HepG2 (cell line): ENCODE measurements around the gene ATP6V0A1. TPM values are rescaled to one million over a fixed set of nuclear protein-coding genes. Genes with fewer than 3 reads are reported as not detected.

Source experiments
- ASH2L ChIP-seq: fragments of 300-600, 200-600 bp; sonication (generic); IDR thresholded peaks from 2 replicates; pipeline ENCODE4 v1.7.0; 2017; ENCODE audit warnings: low read depth, mild to moderate bottlenecking, moderate library complexity, mixed read lengths, low read length; ENCODE audit not compliant: insufficient read length
- ATAD3A ChIP-seq: sonication (generic); formaldehyde crosslinking; IDR thresholded peaks from 2 replicates; pipeline ENCODE4 v1.4.0; 2020; ENCODE audit warnings: missing genetic modification reagents
- ATF7-NPFF ChIP-seq: sonication (generic); formaldehyde crosslinking; IDR thresholded peaks from 2 replicates; pipeline ENCODE4 v1.8.1; 2023; ENCODE audit warnings: mild to moderate bottlenecking, low read depth, missing genetic modification reagents, moderate library complexity
- CEBPB ChIP-seq: IDR thresholded peaks from 2 replicates; pipeline ENCODE4 v1.6.1; 2011; ENCODE audit warnings: low read depth, low read length, improper control_type of control experiment, borderline replicate concordance
- DRAP1 ChIP-seq: IDR thresholded peaks from 2 replicates; pipeline ENCODE4 v1.6.1; 2016; ENCODE audit warnings: missing genetic modification reagents, missing compliant biosample characterization
- ELF1 ChIP-seq: sonication (generic); formaldehyde crosslinking; IDR thresholded peaks from 2 replicates; pipeline ENCODE4 v1.4.0; 2020; ENCODE audit warnings: missing genetic modification reagents
- FOSL1 ChIP-seq: sonication (generic); formaldehyde crosslinking; IDR thresholded peaks from 2 replicates; pipeline ENCODE4 v1.9.0; 2021; ENCODE audit warnings: missing genetic modification reagents, borderline replicate concordance
- FOSL2 ChIP-seq: sonication (generic); formaldehyde crosslinking; IDR thresholded peaks from 2 replicates; pipeline ENCODE4 v1.4.0; 2020; ENCODE audit warnings: missing genetic modification reagents
- ISL2 ChIP-seq: sonication (generic); formaldehyde crosslinking; IDR thresholded peaks from 2 replicates; pipeline ENCODE4 v1.5.0; 2020; ENCODE audit warnings: missing genetic modification reagents
- KDM6A ChIP-seq: IDR thresholded peaks from 2 replicates; pipeline ENCODE4 v1.6.1; 2016; ENCODE audit warnings: low read depth
- NCOA2 ChIP-seq: sonication (generic); formaldehyde crosslinking; IDR thresholded peaks from 2 replicates; pipeline ENCODE4 v1.8.0; 2022; ENCODE audit warnings: inconsistent platforms
- RFX3 ChIP-seq: IDR thresholded peaks from 2 replicates; pipeline ENCODE4 v1.6.1; 2016; ENCODE audit warnings: missing biosample characterization, missing genetic modification reagents
- SNAPC2 ChIP-seq: sonication (generic); formaldehyde crosslinking; IDR thresholded peaks from 2 replicates; pipeline ENCODE4 v1.8.1; 2022; ENCODE audit warnings: mild to moderate bottlenecking, missing genetic modification reagents
- SOX13 ChIP-seq, 3 experiments: fragments of 450-650 bp in 1 of 3; sonication (generic) in 1 of 3; formaldehyde crosslinking in 1 of 3; IDR thresholded peaks in 2 of 3; conservative IDR thresholded peaks in 1 of 3; 2 replicates each; pipeline versions ENCODE4 v1.5.0 to v1.6.1; 2016 to 2020; ENCODE audit warnings: antibody characterized with exemption in 1 of 3, mild to moderate bottlenecking in 1 of 3, missing compliant biosample characterization in 1 of 3, missing genetic modification reagents in 1 of 3, moderate library complexity in 1 of 3
- SOX5 ChIP-seq: IDR thresholded peaks from 2 replicates; pipeline ENCODE4 v1.6.1; 2016; ENCODE audit warnings: borderline replicate concordance
- TSC22D2 ChIP-seq: sonication (generic); formaldehyde crosslinking; IDR thresholded peaks from 2 replicates; pipeline ENCODE4 v1.5.1; 2020; ENCODE audit warnings: missing genetic modification reagents, mild to moderate bottlenecking, borderline replicate concordance
- ZNF3 ChIP-seq: IDR thresholded peaks from 2 replicates; pipeline ENCODE4 v1.7.0; 2017; ENCODE audit warnings: inconsistent platforms
- ZNF44 ChIP-seq: sonication (generic); formaldehyde crosslinking; IDR thresholded peaks from 2 replicates; pipeline ENCODE4 v1.5.1; 2020; ENCODE audit warnings: mild to moderate bottlenecking, missing genetic modification reagents
- ZNF503 ChIP-seq: sonication (generic); formaldehyde crosslinking; IDR thresholded peaks from 2 replicates; pipeline ENCODE4 v1.4.0; 2020; ENCODE audit warnings: missing genetic modification reagents
- ZNF552 ChIP-seq: sonication (generic); formaldehyde crosslinking; IDR thresholded peaks from 2 replicates; pipeline ENCODE4 v1.9.0; 2022; ENCODE audit warnings: missing genetic modification reagents, mild to moderate bottlenecking, borderline replicate concordance
- ZNF644 ChIP-seq: IDR thresholded peaks from 2 replicates; pipeline ENCODE4 v1.6.1; 2016; ENCODE audit warnings: low read depth
- polyA plus RNA-seq, 8 experiments: library from polyadenylated mRNA; depleted of rRNA in 3 of 8; stranded (reverse) in 7 of 8; unstranded in 1 of 8; fragments of >200 nt; fragmentation: Illumina TruSeq in 4 of 8; extraction: Trizol in 4 of 8; gene quantifications; 2 replicates each; pipeline versions ENCODE4 v1.2.1 to v1.2.3, GENCODE V29; 2011 to 2016; ENCODE audit warnings: low read depth in 4 of 8, missing spikeins in 1 of 8, mixed read lengths in 1 of 8; ENCODE audit not compliant: insufficient read depth in 1 of 8
- total RNA-seq, 5 experiments: library from RNA; depleted of rRNA; stranded (reverse); fragments of >200 nt; fragmentation: Illumina TruSeq; extraction: Trizol; gene quantifications; 2 replicates each; pipeline ENCODE4 v1.2.3, GENCODE V29; 2016; ENCODE audit warnings: low read depth in 1 of 5
- TF ChIP-seq, protein P1 (sequence below): IDR thresholded peaks from 2 replicates; pipeline ENCODE4 v1.6.1; 2016; ENCODE audit warnings: control low read depth
- TF ChIP-seq, protein P2 (sequence below): sonication (generic); IDR thresholded peaks from 2 replicates; pipeline ENCODE4 v1.6.1; 2016; ENCODE audit warnings: low read depth, borderline replicate concordance
- TF ChIP-seq, protein P3 (sequence below): IDR thresholded peaks from 2 replicates; pipeline ENCODE4 v1.6.1; 2018; ENCODE audit warnings: missing genetic modification reagents
- TF ChIP-seq, protein P4 (sequence below): sonication (generic); formaldehyde crosslinking; IDR thresholded peaks from 2 replicates; pipeline ENCODE4 v1.4.0; 2020; ENCODE audit warnings: mild to moderate bottlenecking, missing genetic modification reagents

The ATP6V0A1 gene
- total and polyA plus RNA-seq, 2 of the 13 experiments (the other 11 are each of a cell fraction or from before 2014, with no cell fraction given): 27.9 to 54.1 TPM

- TF ChIP-seq ISL2 (CRISPR knock-in tag) (no peak), ZNF552 (CRISPR knock-in tag) (no peak), CEBPB (0 out of 2 replicates have a peak, but pooled peaks have one; percentile 73), KDM6A (CRISPR knock-in tag) (no peak), ATAD3A (CRISPR knock-in tag) (no peak), ZNF44 (no peak), RFX3 (0 out of 2 replicates have a peak, but pooled peaks have one; percentile 21), TSC22D2 (CRISPR knock-in tag) (no peak), FOSL1 (CRISPR knock-in tag) (peak; percentile 33; the same call in 1 of the 2 replicates), SNAPC2 (0 out of 2 replicates have a peak, but pooled peaks have one; percentile 56), ASH2L (peak; percentile 20), SOX5 (peak; percentile 67), ATF7-NPFF (CRISPR knock-in tag) (no peak), ZNF644 (CRISPR knock-in tag) (0 out of 2 replicates have a peak, but pooled peaks have one; percentile 27), ZNF503 (0 out of 2 replicates have a peak, but pooled peaks have one; percentile 31), ZNF3 (peak; percentile 83; the same call in 1 of the 2 replicates), ELF1 (CRISPR knock-in tag) (no peak), NCOA2 (CRISPR knock-in tag) (no peak), SOX13 (IDR thresholded peaks at IDR 0.05) (no peak), SOX13 (CRISPR knock-in tag; conservative IDR thresholded peaks at IDR 0.05 in 1 of 2, IDR thresholded peaks at IDR 0.05 in 1 of 2) (peak in 1 of 2 experiments; percentile 60; a peak in 1 of 4 replicates), DRAP1 (CRISPR knock-in tag) (0 out of 2 replicates have a peak, but pooled peaks have one; percentile 29), FOSL2 (CRISPR knock-in tag) (peak; percentile 87)
- TF ChIP-seq, protein P1, sequence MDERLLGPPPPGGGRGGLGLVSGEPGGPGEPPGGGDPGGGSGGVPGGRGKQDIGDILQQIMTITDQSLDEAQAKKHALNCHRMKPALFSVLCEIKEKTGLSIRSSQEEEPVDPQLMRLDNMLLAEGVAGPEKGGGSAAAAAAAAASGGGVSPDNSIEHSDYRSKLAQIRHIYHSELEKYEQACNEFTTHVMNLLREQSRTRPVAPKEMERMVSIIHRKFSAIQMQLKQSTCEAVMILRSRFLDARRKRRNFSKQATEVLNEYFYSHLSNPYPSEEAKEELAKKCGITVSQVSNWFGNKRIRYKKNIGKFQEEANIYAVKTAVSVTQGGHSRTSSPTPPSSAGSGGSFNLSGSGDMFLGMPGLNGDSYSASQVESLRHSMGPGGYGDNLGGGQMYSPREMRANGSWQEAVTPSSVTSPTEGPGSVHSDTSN (CRISPR knock-in tag): 0 out of 2 replicates have a peak, but pooled peaks have one; percentile 19
- TF ChIP-seq, protein P2, sequence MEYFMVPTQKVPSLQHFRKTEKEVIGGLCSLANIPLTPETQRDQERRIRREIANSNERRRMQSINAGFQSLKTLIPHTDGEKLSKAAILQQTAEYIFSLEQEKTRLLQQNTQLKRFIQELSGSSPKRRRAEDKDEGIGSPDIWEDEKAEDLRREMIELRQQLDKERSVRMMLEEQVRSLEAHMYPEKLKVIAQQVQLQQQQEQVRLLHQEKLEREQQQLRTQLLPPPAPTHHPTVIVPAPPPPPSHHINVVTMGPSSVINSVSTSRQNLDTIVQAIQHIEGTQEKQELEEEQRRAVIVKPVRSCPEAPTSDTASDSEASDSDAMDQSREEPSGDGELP: peak; percentile 79; the same call in 1 of the 2 replicates
- TF ChIP-seq, protein P3, sequence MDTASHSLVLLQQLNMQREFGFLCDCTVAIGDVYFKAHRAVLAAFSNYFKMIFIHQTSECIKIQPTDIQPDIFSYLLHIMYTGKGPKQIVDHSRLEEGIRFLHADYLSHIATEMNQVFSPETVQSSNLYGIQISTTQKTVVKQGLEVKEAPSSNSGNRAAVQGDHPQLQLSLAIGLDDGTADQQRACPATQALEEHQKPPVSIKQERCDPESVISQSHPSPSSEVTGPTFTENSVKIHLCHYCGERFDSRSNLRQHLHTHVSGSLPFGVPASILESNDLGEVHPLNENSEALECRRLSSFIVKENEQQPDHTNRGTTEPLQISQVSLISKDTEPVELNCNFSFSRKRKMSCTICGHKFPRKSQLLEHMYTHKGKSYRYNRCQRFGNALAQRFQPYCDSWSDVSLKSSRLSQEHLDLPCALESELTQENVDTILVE: 0 out of 2 replicates have a peak, but pooled peaks have one; percentile 42
- TF ChIP-seq, protein P4, sequence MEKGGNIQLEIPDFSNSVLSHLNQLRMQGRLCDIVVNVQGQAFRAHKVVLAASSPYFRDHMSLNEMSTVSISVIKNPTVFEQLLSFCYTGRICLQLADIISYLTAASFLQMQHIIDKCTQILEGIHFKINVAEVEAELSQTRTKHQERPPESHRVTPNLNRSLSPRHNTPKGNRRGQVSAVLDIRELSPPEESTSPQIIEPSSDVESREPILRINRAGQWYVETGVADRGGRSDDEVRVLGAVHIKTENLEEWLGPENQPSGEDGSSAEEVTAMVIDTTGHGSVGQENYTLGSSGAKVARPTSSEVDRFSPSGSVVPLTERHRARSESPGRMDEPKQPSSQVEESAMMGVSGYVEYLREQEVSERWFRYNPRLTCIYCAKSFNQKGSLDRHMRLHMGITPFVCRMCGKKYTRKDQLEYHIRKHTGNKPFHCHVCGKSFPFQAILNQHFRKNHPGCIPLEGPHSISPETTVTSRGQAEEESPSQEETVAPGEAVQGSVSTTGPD (CRISPR knock-in tag): no peak
Observed at GRCh38 chr17:42436391-42436790, 22.3 kb upstream of the ATP6V0A1 start (continued).
